ENCODE results near the gene CCNB1.

- TF ChIP-seq CTCF (IDR thresholded peaks at IDR 0.05) (no peak), POLR2A (IDR thresholded peaks at IDR 0.05) (no peak)
Observed at GRCh38 chr5:69184621-69185020, 17.7 kb downstream of the CCNB1 start.
